HL-60 (cell line): ENCODE data around the gene FBXW4.

Source experiments
- POLR2AphosphoS5 ChIP-seq: IDR thresholded peaks from 2 replicates; pipeline ENCODE4 v1.6.1; 2012; ENCODE audit warnings: low read depth
- TF ChIP-seq, protein P1 (sequence below): IDR thresholded peaks from one replicate; pipeline ENCODE4 v1.5.1; 2011; ENCODE audit warnings: low read length, control low read depth, inconsistent platforms; ENCODE audit not compliant: insufficient read depth
- TF ChIP-seq, protein P2 (sequence below): IDR thresholded peaks from 2 replicates; pipeline ENCODE4 v1.6.1; 2012; ENCODE audit warnings: low read depth; ENCODE audit not compliant: insufficient replicate concordance

DNA sequence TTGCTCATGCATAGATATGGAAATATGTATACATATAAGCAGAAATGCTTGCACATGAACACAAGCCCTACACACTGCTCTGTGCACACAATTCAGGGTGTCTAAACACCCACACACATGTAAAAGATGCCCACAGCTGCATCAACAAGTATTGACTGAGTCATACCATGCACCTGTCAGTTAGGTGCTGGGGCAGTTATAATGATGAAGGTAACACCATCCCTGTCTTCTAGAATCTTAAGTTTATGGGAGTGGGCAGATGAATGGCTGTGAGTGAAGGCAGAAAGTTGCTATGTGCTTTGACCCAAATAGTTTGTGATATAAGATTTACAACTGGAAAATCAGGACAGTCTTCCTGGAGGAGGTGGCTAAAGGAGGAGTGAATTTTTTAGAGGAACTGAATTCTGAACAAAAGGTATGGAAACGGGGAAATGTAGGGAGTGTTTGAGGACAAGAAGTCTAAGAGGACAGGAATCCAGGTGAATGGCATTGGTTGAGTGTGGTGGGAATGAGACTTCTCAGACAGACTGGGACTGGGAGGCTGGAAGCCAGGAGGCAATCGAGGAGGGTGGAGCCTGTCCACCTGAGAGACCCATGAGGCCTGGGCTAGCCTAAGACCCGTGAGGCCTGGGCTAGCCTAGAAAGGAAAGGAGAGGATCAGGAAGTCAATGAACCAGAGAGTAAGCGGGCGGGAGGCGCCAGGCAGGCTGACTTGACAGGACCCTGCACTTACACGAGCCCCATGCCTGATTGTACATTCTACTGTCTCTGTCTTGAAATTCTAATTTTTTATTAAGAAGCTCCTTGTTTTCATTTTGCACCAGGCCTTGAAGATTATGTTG is 127.6 kb downstream of the FBXW4 start:
- TF ChIP-seq, protein P1, sequence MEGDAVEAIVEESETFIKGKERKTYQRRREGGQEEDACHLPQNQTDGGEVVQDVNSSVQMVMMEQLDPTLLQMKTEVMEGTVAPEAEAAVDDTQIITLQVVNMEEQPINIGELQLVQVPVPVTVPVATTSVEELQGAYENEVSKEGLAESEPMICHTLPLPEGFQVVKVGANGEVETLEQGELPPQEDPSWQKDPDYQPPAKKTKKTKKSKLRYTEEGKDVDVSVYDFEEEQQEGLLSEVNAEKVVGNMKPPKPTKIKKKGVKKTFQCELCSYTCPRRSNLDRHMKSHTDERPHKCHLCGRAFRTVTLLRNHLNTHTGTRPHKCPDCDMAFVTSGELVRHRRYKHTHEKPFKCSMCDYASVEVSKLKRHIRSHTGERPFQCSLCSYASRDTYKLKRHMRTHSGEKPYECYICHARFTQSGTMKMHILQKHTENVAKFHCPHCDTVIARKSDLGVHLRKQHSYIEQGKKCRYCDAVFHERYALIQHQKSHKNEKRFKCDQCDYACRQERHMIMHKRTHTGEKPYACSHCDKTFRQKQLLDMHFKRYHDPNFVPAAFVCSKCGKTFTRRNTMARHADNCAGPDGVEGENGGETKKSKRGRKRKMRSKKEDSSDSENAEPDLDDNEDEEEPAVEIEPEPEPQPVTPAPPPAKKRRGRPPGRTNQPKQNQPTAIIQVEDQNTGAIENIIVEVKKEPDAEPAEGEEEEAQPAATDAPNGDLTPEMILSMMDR: no peak
- no peak for TF ChIP-seq POLR2AphosphoS5
- TF ChIP-seq, protein P2, sequence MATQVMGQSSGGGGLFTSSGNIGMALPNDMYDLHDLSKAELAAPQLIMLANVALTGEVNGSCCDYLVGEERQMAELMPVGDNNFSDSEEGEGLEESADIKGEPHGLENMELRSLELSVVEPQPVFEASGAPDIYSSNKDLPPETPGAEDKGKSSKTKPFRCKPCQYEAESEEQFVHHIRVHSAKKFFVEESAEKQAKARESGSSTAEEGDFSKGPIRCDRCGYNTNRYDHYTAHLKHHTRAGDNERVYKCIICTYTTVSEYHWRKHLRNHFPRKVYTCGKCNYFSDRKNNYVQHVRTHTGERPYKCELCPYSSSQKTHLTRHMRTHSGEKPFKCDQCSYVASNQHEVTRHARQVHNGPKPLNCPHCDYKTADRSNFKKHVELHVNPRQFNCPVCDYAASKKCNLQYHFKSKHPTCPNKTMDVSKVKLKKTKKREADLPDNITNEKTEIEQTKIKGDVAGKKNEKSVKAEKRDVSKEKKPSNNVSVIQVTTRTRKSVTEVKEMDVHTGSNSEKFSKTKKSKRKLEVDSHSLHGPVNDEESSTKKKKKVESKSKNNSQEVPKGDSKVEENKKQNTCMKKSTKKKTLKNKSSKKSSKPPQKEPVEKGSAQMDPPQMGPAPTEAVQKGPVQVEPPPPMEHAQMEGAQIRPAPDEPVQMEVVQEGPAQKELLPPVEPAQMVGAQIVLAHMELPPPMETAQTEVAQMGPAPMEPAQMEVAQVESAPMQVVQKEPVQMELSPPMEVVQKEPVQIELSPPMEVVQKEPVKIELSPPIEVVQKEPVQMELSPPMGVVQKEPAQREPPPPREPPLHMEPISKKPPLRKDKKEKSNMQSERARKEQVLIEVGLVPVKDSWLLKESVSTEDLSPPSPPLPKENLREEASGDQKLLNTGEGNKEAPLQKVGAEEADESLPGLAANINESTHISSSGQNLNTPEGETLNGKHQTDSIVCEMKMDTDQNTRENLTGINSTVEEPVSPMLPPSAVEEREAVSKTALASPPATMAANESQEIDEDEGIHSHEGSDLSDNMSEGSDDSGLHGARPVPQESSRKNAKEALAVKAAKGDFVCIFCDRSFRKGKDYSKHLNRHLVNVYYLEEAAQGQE: no peak
